Tibial nerve (tissue), 4 donors: ENCODE data around the gene FAM83G. TPM values are rescaled to one million over a fixed set of nuclear protein-coding genes. Genes with fewer than 3 reads are reported as not detected.

ENCODE experiments used
- DNase-seq, 2 donors: peaks; one replicate each; pipeline ENCODE4 v3.0.0-alpha.2; 2019; ENCODE audit warnings: low spot score in 2 of 2
- H3K27ac ChIP-seq, 4 donors: fragments of 200-600 bp; sonication (generic) in 3 of 4; one replicate each; pipeline ENCODE4 v1.5.1; 2017 to 2019; ENCODE audit warnings: mild to moderate bottlenecking in 1 of 4
- H3K27me3 ChIP-seq, 2 donors: fragments of 200-600 bp; sonication (generic) in 1 of 2; one replicate each; pipeline versions ENCODE4 v1.5.1 to v1.6.0; 2017 to 2019
- H3K36me3 ChIP-seq, 3 donors: fragments of 200-600 bp; sonication (generic); one replicate each; pipeline ENCODE4 v1.5.1; 2018 to 2019
- H3K4me1 ChIP-seq, 4 donors: fragments of 200-600 bp; sonication (generic) in 3 of 4; one replicate each; pipeline ENCODE4 v1.5.1; 2017 to 2019
- H3K4me3 ChIP-seq, 4 donors: fragments of 200-600 bp; sonication (generic) in 3 of 4; one replicate each; pipeline ENCODE4 v1.5.1; 2017 to 2019; ENCODE audit warnings: mild to moderate bottlenecking in 1 of 4, moderate library complexity in 1 of 4
- H3K9me3 ChIP-seq, 4 donors: fragments of 200-600 bp; sonication (generic) in 3 of 4; one replicate each; pipeline ENCODE4 v1.5.1; 2017 to 2019
- CTCF ChIP-seq, 5 experiments: fragments of 200-600 bp in 3 of 5; fragments of 450-650 bp in 2 of 5; sonication (generic) in 3 of 5; IDR thresholded peaks; one replicate each; pipeline ENCODE4 v1.5.1; 2016 to 2019; ENCODE audit warnings: antibody characterized with exemption in 5 of 5, mild to moderate bottlenecking in 3 of 5, moderate library complexity in 2 of 5
- EP300 ChIP-seq, 2 donors: sonication (generic); formaldehyde crosslinking; IDR thresholded peaks; one replicate each; pipeline ENCODE4 v1.6.1; 2017; ENCODE audit warnings: antibody characterized with exemption in 2 of 2, mild to moderate bottlenecking in 1 of 2
- POLR2A ChIP-seq, 2 donors: fragments of 450-650 bp; IDR thresholded peaks; one replicate each; pipeline ENCODE4 v1.6.1; 2017; ENCODE audit warnings: antibody characterized with exemption in 2 of 2, mild to moderate bottlenecking in 2 of 2, moderate library complexity in 2 of 2
- WGBS, 2 donors: methylation state at CpG; one replicate each; pipeline ENCODE4 v1.1.5; 2018; 5-methylcytosine and 5-hydroxymethylcytosine counted together
- total RNA-seq, 4 donors: library from RNA; depleted of rRNA; stranded (reverse); fragments of >200 nt; gene quantifications; one replicate each; pipeline ENCODE4 v1.1.0, GENCODE V29; 2016

Gene FAM83G
- total RNA-seq, 4 donors from 2014 or later = 1.3 to 11.8 (median 3.8) TPM

- WGBS, 2 donors = 62% methylated on average over 16 of the region's 16 CpGs
- H3K4me1 ChIP-seq = peaks cover 0 to 5% (median 0%) of the 10 kb centered on the region in 4 donors
- no peak overlapping the region for H3K27ac ChIP-seq
- H3K4me3 ChIP-seq = no peak overlapping the region
- H3K27me3 ChIP-seq = no peaks in the 10 kb centered on the region
- no peak for TF ChIP-seq CTCF (IDR thresholded peaks at IDR 0.05)
- H3K36me3 ChIP-seq = no peaks in the 10 kb centered on the region
- H3K9me3 ChIP-seq = peaks cover 0 to 26% (median 0%) of the 10 kb centered on the region in 4 donors
- no peak for DNase-seq
Measured at GRCh38 chr17:18993905-18994526, 10.5 kb downstream of the FAM83G start.

DNA sequence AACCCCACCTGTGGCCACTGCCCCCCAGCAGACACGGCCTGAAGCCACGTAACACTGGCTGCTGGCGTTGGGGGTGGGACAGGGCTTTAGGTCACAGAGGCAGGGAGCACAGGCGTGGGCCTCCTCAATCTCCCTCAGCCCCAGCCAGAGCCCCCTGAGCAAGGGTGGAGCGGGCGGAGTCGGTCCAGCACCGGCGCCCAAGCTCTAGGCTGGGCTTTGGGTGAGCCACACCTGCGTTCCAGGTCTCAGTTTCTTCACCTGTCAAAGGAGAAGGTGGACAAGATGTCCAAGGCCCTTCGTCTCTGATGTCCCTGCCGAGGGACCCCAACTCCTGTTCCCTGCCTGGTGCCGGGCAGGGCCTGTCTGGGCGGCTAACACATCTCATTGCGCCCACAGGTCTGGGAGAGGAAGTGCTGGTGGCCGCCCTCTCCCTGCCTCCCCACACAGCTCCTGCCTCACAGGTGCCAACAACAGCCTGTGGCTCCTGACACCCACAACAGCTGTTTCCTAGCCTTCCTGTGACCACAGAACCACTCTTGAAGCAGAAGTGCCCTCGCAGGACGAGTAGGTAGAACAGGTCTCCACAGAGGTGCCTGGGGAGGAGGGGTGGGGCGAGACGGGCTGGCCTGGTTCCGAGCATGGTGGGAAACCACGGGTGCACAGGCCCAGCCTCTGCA, 12.0 kb downstream of the FAM83G start:
- TF ChIP-seq POLR2A (IDR thresholded peaks at IDR 0.05) = no peak
- TF ChIP-seq EP300 (IDR thresholded peaks at IDR 0.05) = no peak
- TF ChIP-seq CTCF (IDR thresholded peaks at IDR 0.05) = no peak
- Histone ChIP-seq H3K9me3 (peaks cover 0 to 26% (median 0%) of the 10 kb centered on the region in 4 donors), H3K36me3 (no peaks in the 10 kb centered on the region), H3K4me3 (no peak overlapping the region), H3K4me1 (peaks cover 0 to 5% (median 0%) of the 10 kb centered on the region in 4 donors), H3K27me3 (no peaks in the 10 kb centered on the region), H3K27ac (no peak overlapping the region)
- DNase-seq = no peak
- WGBS, 2 donors = 75 to 78% methylated on average over 16 to 19 of the region's 22 CpGs

DNA sequence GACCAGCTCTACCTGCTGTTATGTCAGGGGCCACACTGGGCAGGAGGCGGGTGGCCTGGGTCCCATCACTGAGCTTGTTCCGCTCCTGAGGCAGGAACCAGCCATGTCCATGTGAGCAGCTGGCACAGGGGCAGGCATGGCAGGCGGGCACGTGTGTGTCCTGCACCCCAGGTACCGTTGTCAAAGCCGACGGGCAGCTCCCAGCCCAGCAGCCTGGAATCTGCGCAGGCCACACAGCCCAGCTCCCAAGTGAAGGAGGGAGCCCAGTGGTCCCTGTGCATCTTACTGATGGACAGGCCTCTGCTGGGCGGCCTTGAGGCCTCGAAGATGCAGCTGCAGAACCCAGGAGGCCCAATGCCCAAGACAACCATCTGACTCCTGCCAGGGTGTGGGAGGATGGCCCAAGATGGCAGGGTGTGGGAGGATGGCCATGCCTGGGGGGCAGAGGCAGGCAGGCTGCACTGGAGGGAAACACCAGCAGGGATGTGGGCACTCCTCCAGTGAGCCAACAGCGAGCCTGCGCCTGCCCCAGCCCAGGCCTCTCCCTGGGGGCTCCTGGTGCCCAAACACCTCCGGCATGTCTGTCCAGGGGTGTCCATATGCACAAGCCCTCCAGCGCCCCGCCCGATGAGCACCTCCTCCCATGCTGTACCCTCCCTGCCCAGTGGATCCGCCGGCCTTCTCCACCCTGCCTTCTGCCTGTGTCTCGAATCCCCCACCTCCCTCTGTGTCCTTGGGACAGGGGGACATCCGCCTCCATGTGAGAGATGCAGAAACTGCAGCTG, 12.8 kb downstream of the FAM83G start:
- H3K9me3 ChIP-seq = peaks cover 0 to 26% (median 0%) of the 10 kb centered on the region in 4 donors
- no peak for DNase-seq
- H3K36me3 ChIP-seq = no peaks in the 10 kb centered on the region
- TF ChIP-seq CTCF (IDR thresholded peaks at IDR 0.05) = no peak
- TF ChIP-seq POLR2A (IDR thresholded peaks at IDR 0.05) = no peak
- TF ChIP-seq EP300 (IDR thresholded peaks at IDR 0.05) = no peak
- no peak overlapping the region for H3K4me3 ChIP-seq
- H3K27me3 ChIP-seq = no peaks in the 10 kb centered on the region
- H3K4me1 ChIP-seq = peaks cover 0 to 5% (median 0%) of the 10 kb centered on the region in 4 donors
- WGBS, 2 donors = 86 to 94% methylated on average over 12 to 18 of the region's 20 CpGs
- no peak overlapping the region for H3K27ac ChIP-seq

DNA sequence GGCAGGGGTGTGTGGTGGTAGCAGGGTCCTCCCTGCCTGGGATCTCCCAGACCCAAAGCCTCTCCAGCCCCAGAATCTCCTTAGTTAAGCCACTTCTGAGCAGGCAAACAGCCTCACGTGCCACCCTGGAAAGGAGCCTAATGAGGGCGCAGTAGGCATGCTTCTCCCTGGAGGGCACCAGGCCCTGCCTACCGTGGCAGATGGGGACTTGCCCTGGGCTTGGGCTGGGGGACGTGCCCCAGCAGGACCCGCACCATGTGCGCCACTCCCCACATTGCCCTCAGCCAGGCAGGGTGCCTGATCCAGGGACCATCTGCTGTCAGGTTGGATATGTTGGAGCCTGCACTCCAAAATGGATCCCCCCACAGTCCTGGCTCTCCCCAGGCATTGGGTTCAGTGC, 14.2 kb downstream of the FAM83G start:
- Histone ChIP-seq H3K36me3 (no peaks in the 10 kb centered on the region), H3K4me1 (peaks cover 0 to 5% (median 0%) of the 10 kb centered on the region in 4 donors), H3K27ac (no peak overlapping the region), H3K9me3 (peaks cover 0 to 12% (median 0%) of the 10 kb centered on the region in 4 donors), H3K27me3 (no peaks in the 10 kb centered on the region), H3K4me3 (no peak overlapping the region)
- WGBS, 2 donors = 96 to 97% methylated on average over 4 to 6 of the region's 6 CpGs
- TF ChIP-seq POLR2A (IDR thresholded peaks at IDR 0.05) (no peak), EP300 (IDR thresholded peaks at IDR 0.05) (no peak), CTCF (IDR thresholded peaks at IDR 0.05) (no peak)
- no peak for DNase-seq
